SK-N-SH (cell line): Measurements from ENCODE around the gene REN. TPM values are rescaled to one million over a fixed set of nuclear protein-coding genes. Genes with fewer than 3 reads are reported as not detected.

Experiments
- CTCF ChIA-PET: fragments of 300-600, 350-600 bp; formaldehyde crosslinking; extraction: SDS; loops from one replicate; lab custom pipeline; 2021; lab: Yijun Ruan, JAX
- POLR2A ChIA-PET: fragments of 350-600 bp; sonication (Branson Sonifier 250); formaldehyde crosslinking; extraction: SDS; loops from one replicate; lab custom pipeline; 2020; ENCODE audit warnings: antibody characterized with exemption, inconsistent platforms; lab: Yijun Ruan, JAX
- DNase-seq: peaks from one replicate; pipeline ENCODE4 v3.0.0; 2012
- H2AFZ ChIP-seq: fragments of 200-600 bp; sonication (generic); 2 replicates; pipeline ENCODE4 v1.8.1; 2016; ENCODE audit warnings: antibody characterized with exemption, mild to moderate bottlenecking, low read depth
- H3F3A ChIP-seq: fragments of 200-600 bp; sonication (generic); replicated peaks from 2 replicates; pipeline ENCODE3; 2016; ENCODE audit warnings: antibody characterized with exemption, mild to moderate bottlenecking; ENCODE audit not compliant: insufficient read depth
- H3K27ac ChIP-seq, 2 experiments: fragments of 200-500 bp in 1 of 2; fragments of 200-600 bp in 1 of 2; sonication (Bioruptor generic) in 1 of 2; sonication (generic), shearing (Covaris generic) in 1 of 2; 2 replicates each; pipeline versions ENCODE4 v1.5.1 to v1.6.1; 2014 to 2016; ENCODE audit warnings: low read depth in 2 of 2, inconsistent platforms in 1 of 2, low read length in 1 of 2, mild to moderate bottlenecking in 1 of 2, mixed read lengths in 1 of 2
- H3K27me3 ChIP-seq: fragments of 200-600 bp; sonication (generic), shearing (Covaris generic); 2 replicates; pipeline ENCODE4 v1.6.1; 2016; ENCODE audit warnings: mixed run types; ENCODE audit not compliant: insufficient read depth
- H3K36me3 ChIP-seq, 2 experiments: fragments of 200-500 bp in 1 of 2; fragments of 200-600 bp in 1 of 2; sonication (Bioruptor generic) in 1 of 2; sonication (generic) in 1 of 2; replicated peaks in 1 of 2; 2 replicates each; pipeline versions ENCODE3 to v1.5.1; 2014 to 2016; ENCODE audit warnings: low read length in 1 of 2, mild to moderate bottlenecking in 1 of 2; ENCODE audit not compliant: insufficient read depth in 2 of 2, control insufficient read depth in 1 of 2
- H3K4me1 ChIP-seq, 2 experiments: fragments of 200-500 bp in 1 of 2; fragments of 200-600 bp in 1 of 2; sonication (Bioruptor generic) in 1 of 2; sonication (generic), shearing (Covaris generic) in 1 of 2; 2 replicates each; pipeline versions ENCODE4 v1.5.1 to v1.6.1; 2014 to 2016; ENCODE audit warnings: low read depth in 1 of 2, low read length in 1 of 2, mixed run types in 1 of 2; ENCODE audit not compliant: insufficient read depth in 2 of 2, control insufficient read depth in 1 of 2
- H3K4me2 ChIP-seq: fragments of 200-600 bp; sonication (generic), shearing (Covaris generic); 2 replicates; pipeline ENCODE4 v1.6.1; 2017; ENCODE audit warnings: mixed run types
- H3K4me3 ChIP-seq, 2 experiments: fragments of 200-500 bp in 1 of 2; fragments of 200-600 bp in 1 of 2; sonication (Bioruptor generic) in 1 of 2; sonication (generic), shearing (Covaris generic) in 1 of 2; 2 replicates each; pipeline versions ENCODE4 v1.5.1 to v1.8.1; 2014 to 2016; ENCODE audit warnings: low read depth in 2 of 2, inconsistent platforms in 1 of 2, low read length in 1 of 2, mild to moderate bottlenecking in 1 of 2, mixed read lengths in 1 of 2, moderate library complexity in 1 of 2
- H3K79me2 ChIP-seq: fragments of 200-600 bp; sonication (generic); 2 replicates; pipeline ENCODE4 v1.8.1; 2017; ENCODE audit warnings: mild to moderate bottlenecking; ENCODE audit not compliant: insufficient read depth
- H3K9ac ChIP-seq: fragments of 200-600 bp; sonication (generic); 2 replicates; pipeline ENCODE4 v1.6.1; 2017; ENCODE audit warnings: mixed run types
- H3K9me2 ChIP-seq: fragments of 200-600 bp; sonication (generic); 2 replicates; pipeline ENCODE4 v1.6.1; 2017; ENCODE audit warnings: mixed run types
- H3K9me3 ChIP-seq: fragments of 200-600 bp; sonication (generic); 2 replicates; pipeline ENCODE4 v1.6.1; 2017; ENCODE audit warnings: mixed run types, mild to moderate bottlenecking, moderate library complexity
- H4K20me1 ChIP-seq: fragments of 200-600 bp; sonication (generic); 2 replicates; pipeline ENCODE4 v1.6.1; 2017; ENCODE audit warnings: mild to moderate bottlenecking, mixed run types; ENCODE audit not compliant: insufficient read depth
- ELF1 ChIP-seq: IDR thresholded peaks from 2 replicates; pipeline ENCODE4 v1.4.0; 2012
- EP300 ChIP-seq, 2 experiments: IDR thresholded peaks; 2 replicates each; pipeline versions ENCODE4 v1.4.0 to v1.6.1; 2012; ENCODE audit warnings: borderline replicate concordance in 1 of 2, low read depth in 1 of 2, low read length in 1 of 2
- FOSL2 ChIP-seq: IDR thresholded peaks from 2 replicates; pipeline ENCODE4 v1.4.0; 2012; ENCODE audit warnings: low read depth, mild to moderate bottlenecking, moderate library complexity, borderline replicate concordance
- JUND ChIP-seq: IDR thresholded peaks from 2 replicates; pipeline ENCODE4 v1.4.0; 2012
- NFIC ChIP-seq: IDR thresholded peaks from 2 replicates; pipeline ENCODE4 v1.4.0; 2012; ENCODE audit warnings: borderline replicate concordance
- RFX5 ChIP-seq: IDR thresholded peaks from 2 replicates; pipeline ENCODE4 v1.6.1; 2012; ENCODE audit warnings: mild to moderate bottlenecking, improper control_type of control experiment, low read length
- RXRA ChIP-seq: IDR thresholded peaks from 2 replicates; pipeline ENCODE4 v1.4.0; 2012; ENCODE audit warnings: low read depth, mild to moderate bottlenecking, borderline replicate concordance
- TAF1 ChIP-seq: IDR thresholded peaks from 2 replicates; pipeline ENCODE4 v1.6.1; 2012; ENCODE audit warnings: low read depth, mild to moderate bottlenecking, low read length, moderate library complexity, borderline replicate concordance
- TCF12 ChIP-seq: IDR thresholded peaks from 2 replicates; pipeline ENCODE4 v1.4.0; 2012
- USF1 ChIP-seq: IDR thresholded peaks from 2 replicates; pipeline ENCODE4 v1.4.0; 2012; ENCODE audit warnings: low read depth, borderline replicate concordance
- YY1 ChIP-seq: IDR thresholded peaks from 2 replicates; pipeline ENCODE4 v1.4.0; 2012; ENCODE audit warnings: low read depth, mild to moderate bottlenecking
- WGBS: methylation state at CpG from one replicate; pipeline ENCODE4 v1.1.6; 2017; ENCODE audit warnings: low lambda C conversion rate; 5-methylcytosine and 5-hydroxymethylcytosine counted together
- polyA plus RNA-seq, 3 experiments: library from polyadenylated mRNA; depleted of rRNA; stranded (reverse); fragments of >200 nt; gene quantifications; 2 replicates each; pipeline ENCODE4 v1.2.3, GENCODE V29; 2012
- TF ChIP-seq, protein P1 (sequence below): fragments of 200-600 bp; sonication (generic); IDR thresholded peaks from 2 replicates; pipeline ENCODE4 v1.6.1; 2017; ENCODE audit warnings: antibody characterized with exemption, mild to moderate bottlenecking, moderate library complexity
- TF ChIP-seq, protein P2 (sequence below): fragments of 150-350 bp; IDR thresholded peaks from 2 replicates; pipeline ENCODE4 v1.6.1; 2017; ENCODE audit warnings: antibody characterized with exemption, low read length, low read depth, borderline replicate concordance

REN gene
- polyA plus RNA-seq, 1 of the 3 experiments (the other 2 are of a cell fraction): not detected

GRCh38 chr1:204154568-204155255, 11.4 kb downstream of the REN start:
- CTCF ChIA-PET: interaction anchor here (0.8 to 7.2 kb wide), 7 partner anchors 8 to 244 kb away, joined by 3 to 36 read pairs (median 4); no protein-coding TSS in a partner anchor
- POLR2A ChIA-PET: no interaction called here
- H3F3A ChIP-seq: no peaks in the 10 kb centered on the region
- no peaks in the 10 kb centered on the region for H4K20me1 ChIP-seq
- no peak for DNase-seq
- H3K36me3 ChIP-seq: no peaks in the 10 kb centered on the region
- H3K9me2 ChIP-seq: no peaks in the 10 kb centered on the region
- H3K27ac ChIP-seq: no peak overlapping the region
- H3K4me1 ChIP-seq: peaks cover 3 to 19% of the 10 kb centered on the region in 2 experiments; a peak in 1 of 4 replicates
- no peak overlapping the region for H3K4me2 ChIP-seq
- no peaks in the 10 kb centered on the region for H3K9me3 ChIP-seq
- 81% methylated on average over 14 of the region's 15 CpGs for WGBS
- no peak overlapping the region for H2AFZ ChIP-seq
- no peaks in the 10 kb centered on the region for H3K79me2 ChIP-seq
- H3K9ac ChIP-seq: no peak overlapping the region
- no peak overlapping the region for H3K4me3 ChIP-seq
- TF ChIP-seq YY1: no peak
- TF ChIP-seq, protein P1, sequence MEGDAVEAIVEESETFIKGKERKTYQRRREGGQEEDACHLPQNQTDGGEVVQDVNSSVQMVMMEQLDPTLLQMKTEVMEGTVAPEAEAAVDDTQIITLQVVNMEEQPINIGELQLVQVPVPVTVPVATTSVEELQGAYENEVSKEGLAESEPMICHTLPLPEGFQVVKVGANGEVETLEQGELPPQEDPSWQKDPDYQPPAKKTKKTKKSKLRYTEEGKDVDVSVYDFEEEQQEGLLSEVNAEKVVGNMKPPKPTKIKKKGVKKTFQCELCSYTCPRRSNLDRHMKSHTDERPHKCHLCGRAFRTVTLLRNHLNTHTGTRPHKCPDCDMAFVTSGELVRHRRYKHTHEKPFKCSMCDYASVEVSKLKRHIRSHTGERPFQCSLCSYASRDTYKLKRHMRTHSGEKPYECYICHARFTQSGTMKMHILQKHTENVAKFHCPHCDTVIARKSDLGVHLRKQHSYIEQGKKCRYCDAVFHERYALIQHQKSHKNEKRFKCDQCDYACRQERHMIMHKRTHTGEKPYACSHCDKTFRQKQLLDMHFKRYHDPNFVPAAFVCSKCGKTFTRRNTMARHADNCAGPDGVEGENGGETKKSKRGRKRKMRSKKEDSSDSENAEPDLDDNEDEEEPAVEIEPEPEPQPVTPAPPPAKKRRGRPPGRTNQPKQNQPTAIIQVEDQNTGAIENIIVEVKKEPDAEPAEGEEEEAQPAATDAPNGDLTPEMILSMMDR: no peak
- H3K27me3 ChIP-seq: no peaks in the 10 kb centered on the region; the same call in 1 of the 2 replicates

DNA sequence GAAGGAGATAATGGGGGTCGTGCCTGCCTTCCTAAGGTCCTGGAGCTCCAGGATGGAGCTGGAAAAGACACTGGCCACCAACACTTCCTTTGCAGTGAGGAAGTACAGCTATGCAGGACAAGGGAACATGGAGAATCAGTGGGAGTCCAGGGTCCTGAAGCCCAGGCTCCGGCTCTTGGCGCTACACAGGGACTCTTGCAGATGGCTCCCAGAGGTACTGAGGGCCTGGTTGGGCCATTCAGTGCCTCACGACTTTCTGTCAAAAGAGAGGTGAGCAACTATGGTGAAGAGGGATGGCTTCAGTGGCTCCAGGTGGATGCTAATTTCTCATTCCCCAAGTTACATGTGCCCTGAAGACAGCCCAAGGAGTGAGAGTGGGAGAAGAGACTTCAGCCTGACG, 12.5 kb downstream of the REN start:
- no peak overlapping the region for H3K4me3 ChIP-seq
- TF ChIP-seq FOSL2 (no peak), RFX5 (no peak), TCF12 (no peak), RXRA (no peak), EP300 (IDR thresholded peaks at IDR 0.05; ENCODE audit: borderline replicate concordance in 1 of 2, low read depth in 1 of 2, low read length in 1 of 2) (no peak), JUND (no peak), USF1 (no peak), ELF1 (no peak), TAF1 (no peak), NFIC (no peak)
- TF ChIP-seq, protein P1: no peak
- TF ChIP-seq, protein P2, sequence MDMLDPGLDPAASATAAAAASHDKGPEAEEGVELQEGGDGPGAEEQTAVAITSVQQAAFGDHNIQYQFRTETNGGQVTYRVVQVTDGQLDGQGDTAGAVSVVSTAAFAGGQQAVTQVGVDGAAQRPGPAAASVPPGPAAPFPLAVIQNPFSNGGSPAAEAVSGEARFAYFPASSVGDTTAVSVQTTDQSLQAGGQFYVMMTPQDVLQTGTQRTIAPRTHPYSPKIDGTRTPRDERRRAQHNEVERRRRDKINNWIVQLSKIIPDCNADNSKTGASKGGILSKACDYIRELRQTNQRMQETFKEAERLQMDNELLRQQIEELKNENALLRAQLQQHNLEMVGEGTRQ: no peak

More for the DNA sequence above, 12.5 kb downstream of the REN start:
- WGBS: 95% methylated on average over 5 of the region's 5 CpGs
- no peak overlapping the region for H3K4me2 ChIP-seq
- no peaks in the 10 kb centered on the region for H3K79me2 ChIP-seq
- no peaks in the 10 kb centered on the region for H4K20me1 ChIP-seq
- H3K36me3 ChIP-seq: no peaks in the 10 kb centered on the region
- no peaks in the 10 kb centered on the region for H3K9me2 ChIP-seq
- no peaks in the 10 kb centered on the region for H3K9me3 ChIP-seq
- H3K9ac ChIP-seq: no peak overlapping the region
- no peak overlapping the region for H3K27ac ChIP-seq
- POLR2A ChIA-PET: no interaction called here
- CTCF ChIA-PET: interaction anchor here (1.0 to 7.2 kb wide), 8 partner anchors 9 to 245 kb away, joined by 3 to 51 read pairs (median 8); no protein-coding TSS in a partner anchor
- no peak for DNase-seq
- no peaks in the 10 kb centered on the region for H3F3A ChIP-seq
- H3K4me1 ChIP-seq: peaks cover 3 to 19% of the 10 kb centered on the region in 2 experiments; a peak in 1 of 4 replicates
- no peaks in the 10 kb centered on the region; the same call in 1 of the 2 replicates for H3K27me3 ChIP-seq
- no peak overlapping the region for H2AFZ ChIP-seq
